Spleen (tissue), 11 donors: Measurements from ENCODE around the gene GNG13. TPM values are rescaled to one million over a fixed set of nuclear protein-coding genes. Genes with fewer than 3 reads are reported as not detected.
"Not testable (repeated sequence)": the region's sequence is repeated elsewhere in the genome, so short reads cannot be mapped to it uniquely, and the experiment has no call there.

Source experiments
- DNase-seq: peaks from one replicate; pipeline ENCODE4 v3.0.0-alpha.2; 2020
- H3K27ac ChIP-seq, 8 donors: fragments of 200-600 bp; sonication (generic) in 7 of 8; 1 replicate in 4 of 8; 2 replicates in 4 of 8; pipeline versions ENCODE4 v1.5.0 to v1.8.0; 2016 to 2021; ENCODE audit warnings: inconsistent platforms in 4 of 8, mild to moderate bottlenecking in 4 of 8, moderate library complexity in 1 of 8
- H3K27me3 ChIP-seq, 7 donors: fragments of 200-600 bp; sonication (generic) in 6 of 7; replicated peaks in 1 of 7; 1 replicate in 4 of 7; 2 replicates in 3 of 7; pipeline versions ENCODE4 v1.5.0 to v1.8.0; 2016 to 2021; ENCODE audit warnings: inconsistent platforms in 3 of 7, mild to moderate bottlenecking in 1 of 7
- H3K36me3 ChIP-seq, 6 donors: fragments of 200-600 bp; sonication (generic) in 5 of 6; 1 replicate in 4 of 6; 2 replicates in 2 of 6; pipeline versions ENCODE4 v1.5.0 to v1.8.0; 2016 to 2021; ENCODE audit warnings: inconsistent platforms in 2 of 6
- H3K4me1 ChIP-seq, 6 donors: fragments of 200-600 bp; sonication (generic) in 5 of 6; 1 replicate in 3 of 6; 2 replicates in 3 of 6; pipeline versions ENCODE4 v1.5.0 to v1.8.0; 2016 to 2021; ENCODE audit warnings: inconsistent platforms in 3 of 6
- H3K4me3 ChIP-seq, 8 donors: fragments of 200-600 bp; sonication (generic) in 7 of 8; 1 replicate in 4 of 8; 2 replicates in 4 of 8; pipeline versions ENCODE4 v1.5.0 to v1.8.0; 2016 to 2021; ENCODE audit warnings: inconsistent platforms in 4 of 8, mild to moderate bottlenecking in 4 of 8, moderate library complexity in 2 of 8
- H3K9me3 ChIP-seq, 8 donors: fragments of 200-600 bp; sonication (generic) in 7 of 8; 1 replicate in 4 of 8; 2 replicates in 4 of 8; pipeline versions ENCODE4 v1.5.0 to v1.8.0; 2016 to 2021; ENCODE audit warnings: inconsistent platforms in 4 of 8
- POLR2A ChIP-seq, 3 donors: fragments of 450-650 bp; IDR thresholded peaks; one replicate each; pipeline ENCODE4 v1.5.1; 2017; ENCODE audit warnings: antibody characterized with exemption in 3 of 3, mild to moderate bottlenecking in 1 of 3
- POLR2AphosphoS5 ChIP-seq, 3 donors: sonication (generic); formaldehyde crosslinking; IDR thresholded peaks; one replicate each; pipeline ENCODE4 v1.5.1; 2017; ENCODE audit warnings: antibody characterized with exemption in 3 of 3
- WGBS, 5 donors: extraction: QIAGEN DNeasy Blood & Tissue Kit in 3 of 5; methylation state at CpG; one replicate each; pipeline versions ENCODE4 v1.1.5 to v1.1.7; 2013 to 2018; 5-methylcytosine and 5-hydroxymethylcytosine counted together
- intact Hi-C: fragments of 100-400 bp; cut with DNase I; formaldehyde crosslinking; loops from one replicate; pipeline ENCODE4 v1.15.0; 2023; ENCODE audit warnings: low total_unique reads
- polyA plus RNA-seq, 3 donors: library from polyadenylated mRNA; stranded (reverse); fragments of 200-250 nt; gene quantifications; one replicate each; pipeline ENCODE4 v1.2.1, GENCODE V29; 2013
- total RNA-seq, 7 donors: library from RNA; depleted of rRNA in 3 of 7; stranded (reverse); fragments of >200 nt in 3 of 7; fragmentation: NEBNext Ultra II Directional in 4 of 7; extraction: Animal tissue kit (Norgen Biotek cat#: 25700) in 4 of 7; gene quantifications; one replicate each; pipeline versions ENCODE4 v1.1.0 to v1.2.1, GENCODE V29; 2016 to 2021
- TF ChIP-seq, protein P1 (sequence below), 11 experiments: fragments of 200-600 bp in 7 of 11; fragments of 450-650 bp in 4 of 11; sonication (generic) in 4 of 11; IDR thresholded peaks in 8 of 11; conservative IDR thresholded peaks in 3 of 11; 1 replicate in 7 of 11; 2 replicates in 4 of 11; pipeline versions ENCODE4 v1.4.0 to v1.8.0; 2016 to 2021; ENCODE audit warnings: antibody characterized with exemption in 11 of 11, inconsistent platforms in 4 of 11, mild to moderate bottlenecking in 1 of 11
- donor health status: healthy with polysubstance abuse.
- donor health status: DM: no; HTN: no; CAD: no; lungs with moderate emphysema.
- donor health status: DM: no; HTN: no; CAD: no.
- donor health status: Bipolar disorder and iron deficiency.
- donor health status: healthy.
- donor health status: DM: no; HTN: no; CAD: no.
- donor health status: DM: yes; HTN: yes; CAD: no.

GNG13 gene
- total and polyA plus RNA-seq, 10 donors = not detected

DNA sequence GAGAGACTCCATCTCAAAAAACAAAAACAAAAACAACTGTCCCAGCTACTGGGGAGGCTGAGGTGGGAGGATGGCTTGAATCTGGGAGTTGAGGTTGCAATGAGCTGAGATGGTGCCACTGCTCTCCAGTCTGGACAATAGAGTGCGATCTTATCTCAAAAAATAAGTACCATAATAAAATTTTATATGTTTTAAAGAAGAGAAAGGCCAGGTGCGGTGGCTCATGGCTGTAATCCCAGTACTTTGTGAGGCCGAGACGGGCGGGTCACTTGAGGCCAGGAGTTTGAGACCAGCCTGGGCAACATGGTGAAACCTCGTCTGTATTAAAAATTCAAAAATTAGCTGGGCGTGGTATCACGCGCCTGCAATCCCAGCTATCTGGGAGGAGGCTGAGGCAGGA is 23.7 kb downstream of the GNG13 start:
- no peaks in the 10 kb centered on the region for H3K4me1 ChIP-seq
- DNase-seq = no peak
- WGBS, 5 donors = 91 to 97% (median 93%) methylated on average over 9 of the region's 9 CpGs

DNA sequence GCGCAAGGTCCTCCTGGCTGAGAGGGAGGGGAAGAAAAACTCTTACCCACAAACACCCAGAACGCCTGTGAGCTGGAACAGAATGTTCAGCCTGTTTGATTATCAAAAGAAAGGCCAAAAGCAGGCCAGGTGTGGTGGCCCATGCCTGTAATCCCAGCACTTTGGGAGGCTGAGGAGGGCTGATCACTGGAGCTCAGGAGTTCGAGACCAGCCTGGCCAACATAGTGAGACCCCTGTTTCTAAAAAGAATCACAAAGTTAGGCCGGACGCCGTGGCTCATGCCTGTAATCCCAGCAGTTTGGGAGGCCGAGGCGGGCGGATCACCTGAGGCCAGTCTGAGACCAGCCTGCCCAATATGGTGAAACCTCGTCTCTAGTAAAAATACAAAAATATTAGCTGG is 24.2 kb downstream of the GNG13 start:
- DNase-seq, intact Hi-C loops, H3K4me1 ChIP-seq, H3K9me3 ChIP-seq, H3K4me3 ChIP-seq, H3K36me3 ChIP-seq, H3K27ac ChIP-seq: not testable (repeated sequence)
- peaks cover 0 to 73% (median 36%) of the 10 kb centered on the region in 7 donors for H3K27me3 ChIP-seq
- WGBS, 5 donors = 82 to 91% (median 89%) methylated on average over 10 of the region's 10 CpGs

More for the DNA sequence above, 23.7 kb downstream of the GNG13 start:
- TF ChIP-seq POLR2A (IDR thresholded peaks at IDR 0.05) (no peak), POLR2AphosphoS5 (IDR thresholded peaks at IDR 0.05) (no peak)
- TF ChIP-seq, protein P1, sequence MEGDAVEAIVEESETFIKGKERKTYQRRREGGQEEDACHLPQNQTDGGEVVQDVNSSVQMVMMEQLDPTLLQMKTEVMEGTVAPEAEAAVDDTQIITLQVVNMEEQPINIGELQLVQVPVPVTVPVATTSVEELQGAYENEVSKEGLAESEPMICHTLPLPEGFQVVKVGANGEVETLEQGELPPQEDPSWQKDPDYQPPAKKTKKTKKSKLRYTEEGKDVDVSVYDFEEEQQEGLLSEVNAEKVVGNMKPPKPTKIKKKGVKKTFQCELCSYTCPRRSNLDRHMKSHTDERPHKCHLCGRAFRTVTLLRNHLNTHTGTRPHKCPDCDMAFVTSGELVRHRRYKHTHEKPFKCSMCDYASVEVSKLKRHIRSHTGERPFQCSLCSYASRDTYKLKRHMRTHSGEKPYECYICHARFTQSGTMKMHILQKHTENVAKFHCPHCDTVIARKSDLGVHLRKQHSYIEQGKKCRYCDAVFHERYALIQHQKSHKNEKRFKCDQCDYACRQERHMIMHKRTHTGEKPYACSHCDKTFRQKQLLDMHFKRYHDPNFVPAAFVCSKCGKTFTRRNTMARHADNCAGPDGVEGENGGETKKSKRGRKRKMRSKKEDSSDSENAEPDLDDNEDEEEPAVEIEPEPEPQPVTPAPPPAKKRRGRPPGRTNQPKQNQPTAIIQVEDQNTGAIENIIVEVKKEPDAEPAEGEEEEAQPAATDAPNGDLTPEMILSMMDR (IDR thresholded peaks at IDR 0.05 in 8 of 11, conservative IDR thresholded peaks at IDR 0.05 in 3 of 11) = no peak
- Histone ChIP-seq H3K4me3 (no peak overlapping the region), H3K9me3 (no peaks in the 10 kb centered on the region), H3K36me3 (no peaks in the 10 kb centered on the region), H3K27ac (no peak overlapping the region), H3K27me3 (peaks cover 0 to 79% (median 41%) of the 10 kb centered on the region in 7 donors)
- intact Hi-C loops = no loop called here

DNA sequence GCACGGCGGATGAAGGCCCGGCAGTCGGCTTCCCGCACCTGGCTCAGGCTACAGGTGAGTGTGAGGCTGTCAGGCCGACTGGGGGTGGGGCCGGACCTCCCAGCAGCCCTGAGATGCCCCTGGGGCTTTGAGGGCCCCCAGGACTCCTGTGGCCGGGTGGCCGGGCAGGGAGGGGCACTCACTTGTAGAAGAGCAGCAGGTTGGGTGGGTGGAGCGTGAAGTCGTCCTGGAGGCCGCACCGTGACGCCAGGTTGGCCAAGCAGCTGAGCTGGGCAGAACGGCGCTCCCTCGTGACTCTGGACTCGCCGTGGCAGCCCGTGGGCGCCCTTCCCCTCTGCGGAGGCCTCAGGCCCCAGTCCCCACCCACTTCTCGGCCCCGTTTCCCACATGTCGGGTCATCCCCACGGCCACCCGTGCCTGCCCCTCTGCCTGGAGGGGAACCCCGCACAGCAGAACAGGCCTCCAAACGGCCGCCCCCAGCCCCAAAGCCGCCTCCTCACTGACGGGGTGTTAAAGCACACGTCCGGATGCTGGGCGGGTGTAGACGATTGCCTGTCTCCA is 25.2 kb downstream of the GNG13 start:
- no peak overlapping the region for H3K27ac ChIP-seq
- peaks cover 0 to 73% (median 34%) of the 10 kb centered on the region in 7 donors for H3K27me3 ChIP-seq
- 73 to 83% (median 78%) methylated on average over 20 to 36 of the region's 36 CpGs for WGBS, 5 donors
- TF ChIP-seq POLR2A (IDR thresholded peaks at IDR 0.05) (no peak), POLR2AphosphoS5 (IDR thresholded peaks at IDR 0.05) (no peak)
- TF ChIP-seq, protein P1 (IDR thresholded peaks at IDR 0.05 in 8 of 11, conservative IDR thresholded peaks at IDR 0.05 in 3 of 11) = no peak
- no peaks in the 10 kb centered on the region for H3K9me3 ChIP-seq
- no peak overlapping the region for H3K4me3 ChIP-seq
- intact Hi-C loops = no loop called here
- H3K4me1 ChIP-seq = no peaks in the 10 kb centered on the region
- no peaks in the 10 kb centered on the region for H3K36me3 ChIP-seq
- DNase-seq = no peak

DNA sequence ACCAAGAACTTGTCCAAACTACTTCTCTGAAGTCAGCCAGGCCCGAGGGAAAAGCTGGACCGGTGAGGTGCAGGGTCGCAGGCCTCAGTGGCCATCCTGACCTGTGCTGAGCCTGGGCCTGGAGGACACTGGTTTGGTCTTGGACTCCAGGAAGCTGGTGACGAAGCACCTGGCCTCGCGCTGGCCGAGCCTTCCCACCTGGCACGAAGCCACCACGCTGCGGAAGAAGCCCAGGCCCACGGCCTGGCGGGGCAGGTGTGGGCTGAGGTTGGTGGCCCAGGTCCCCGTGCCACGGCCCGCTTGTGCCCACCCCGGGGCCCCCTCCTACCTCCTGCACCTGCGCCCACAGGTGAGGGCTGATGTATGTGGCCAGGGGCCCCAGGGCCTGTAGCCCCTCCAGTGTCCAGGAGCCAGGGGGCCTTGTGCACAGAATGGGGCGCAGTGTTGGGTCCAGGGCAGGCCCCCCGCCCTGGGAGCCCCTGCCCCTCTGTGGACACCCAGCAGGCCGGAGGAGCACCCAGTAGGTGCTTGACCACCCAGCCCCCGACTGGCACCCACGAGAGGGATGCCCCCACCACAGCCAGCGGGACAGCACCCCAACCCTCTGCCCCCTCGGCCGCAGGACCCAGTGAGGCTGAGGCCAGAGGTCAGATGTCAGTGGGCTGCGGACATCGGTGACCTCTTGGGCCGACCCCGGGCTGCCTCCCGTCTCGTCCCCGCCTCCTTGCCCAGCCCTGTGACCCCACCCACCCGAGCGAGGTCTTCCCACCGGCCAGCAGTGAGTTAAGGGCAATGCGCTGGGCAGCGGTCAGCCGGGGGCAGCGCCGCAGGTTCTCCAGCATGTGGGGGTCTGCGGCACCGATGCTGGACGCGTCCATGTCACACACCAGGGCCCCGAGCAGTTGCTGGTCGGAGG is 26.2 kb downstream of the GNG13 start:
- Histone ChIP-seq H3K4me3 (no peak overlapping the region), H3K36me3 (no peaks in the 10 kb centered on the region), H3K27ac (no peak overlapping the region), H3K4me1 (no peaks in the 10 kb centered on the region), H3K27me3 (peaks cover 0 to 73% (median 31%) of the 10 kb centered on the region in 7 donors), H3K9me3 (no peaks in the 10 kb centered on the region)
- 82 to 97% (median 86%) methylated on average over 16 to 46 of the region's 46 CpGs for WGBS, 5 donors
- no peak for DNase-seq
- intact Hi-C loops = no loop called here
- TF ChIP-seq, protein P1 (IDR thresholded peaks at IDR 0.05 in 8 of 11, conservative IDR thresholded peaks at IDR 0.05 in 3 of 11) = no peak
- TF ChIP-seq POLR2AphosphoS5 (IDR thresholded peaks at IDR 0.05) (no peak), POLR2A (IDR thresholded peaks at IDR 0.05) (no peak)
